GM04503 (cell line): ENCODE measurements around the gene ARSJ.

ENCODE experiments used
- DNase-seq: peaks from one replicate; pipeline ENCODE4 v3.0.0-alpha.2; 2012; ENCODE audit warnings: low read depth

The ARSJ gene

DNA sequence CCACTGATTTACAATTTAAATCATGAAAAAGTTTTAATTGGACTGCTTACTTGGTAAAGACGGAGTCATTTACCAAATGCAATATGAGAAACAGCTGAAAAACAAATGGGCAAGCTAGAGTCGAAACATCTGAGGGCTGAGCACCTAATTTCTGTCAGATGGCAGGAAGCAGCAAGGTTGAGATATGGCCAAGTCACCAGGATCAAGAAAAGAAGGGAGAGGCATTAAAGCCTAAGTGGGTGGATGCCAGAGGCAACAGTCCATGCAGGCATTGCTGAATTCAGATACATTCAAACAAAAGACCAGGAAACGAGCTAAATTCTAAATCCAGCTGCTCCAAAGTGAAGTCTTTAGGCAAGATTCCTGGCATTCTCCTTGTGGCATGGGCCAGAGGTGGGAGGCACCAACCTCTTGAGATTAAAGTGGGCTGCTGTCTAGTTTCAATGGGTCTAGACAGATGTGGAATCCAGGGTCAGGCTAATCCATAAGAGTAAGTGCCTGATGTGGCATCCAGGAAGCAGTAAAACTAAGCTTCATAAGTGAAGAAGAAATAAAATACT lies 8.0 kb upstream of the ARSJ start:
- DNase-seq: no peak

DNA sequence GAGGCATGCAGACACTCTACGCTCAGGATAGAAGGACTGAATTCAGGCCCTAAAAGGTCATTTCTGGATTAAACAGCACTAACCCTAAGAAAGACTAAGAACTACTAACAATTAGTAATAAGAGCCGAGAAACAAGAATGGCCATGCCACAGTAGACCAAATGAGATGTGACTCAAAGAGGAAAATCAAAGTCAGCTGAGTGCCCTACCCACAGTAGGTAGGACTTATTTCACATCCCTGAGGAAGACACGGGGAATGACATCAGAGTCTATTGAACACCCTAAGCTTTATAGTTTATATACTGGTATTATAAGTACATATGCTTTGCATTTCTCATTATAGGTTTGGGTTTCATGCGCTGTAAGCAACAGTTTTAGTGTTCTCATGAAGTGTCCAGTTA lies 2.7 kb upstream of the ARSJ start:
- DNase-seq: no peak

DNA sequence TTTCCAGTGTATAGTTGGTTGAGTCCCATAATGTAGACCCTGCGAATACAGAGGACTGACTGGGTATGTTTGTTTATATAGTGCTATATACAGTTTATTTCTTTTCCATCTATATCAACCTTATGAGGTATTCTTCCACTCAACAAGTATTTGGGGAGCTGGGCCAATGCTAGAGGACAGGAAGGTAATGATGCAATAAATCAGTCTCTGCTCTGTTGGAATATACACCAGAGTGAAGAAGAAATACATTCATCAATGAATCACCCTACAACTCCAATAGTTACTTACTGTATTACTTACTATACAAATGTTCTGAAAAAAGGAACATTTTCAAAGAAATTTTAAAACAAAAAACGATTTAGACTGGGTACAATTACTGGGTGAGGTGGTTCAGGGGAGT lies 2.1 kb upstream of the ARSJ start:
- no peak for DNase-seq

DNA sequence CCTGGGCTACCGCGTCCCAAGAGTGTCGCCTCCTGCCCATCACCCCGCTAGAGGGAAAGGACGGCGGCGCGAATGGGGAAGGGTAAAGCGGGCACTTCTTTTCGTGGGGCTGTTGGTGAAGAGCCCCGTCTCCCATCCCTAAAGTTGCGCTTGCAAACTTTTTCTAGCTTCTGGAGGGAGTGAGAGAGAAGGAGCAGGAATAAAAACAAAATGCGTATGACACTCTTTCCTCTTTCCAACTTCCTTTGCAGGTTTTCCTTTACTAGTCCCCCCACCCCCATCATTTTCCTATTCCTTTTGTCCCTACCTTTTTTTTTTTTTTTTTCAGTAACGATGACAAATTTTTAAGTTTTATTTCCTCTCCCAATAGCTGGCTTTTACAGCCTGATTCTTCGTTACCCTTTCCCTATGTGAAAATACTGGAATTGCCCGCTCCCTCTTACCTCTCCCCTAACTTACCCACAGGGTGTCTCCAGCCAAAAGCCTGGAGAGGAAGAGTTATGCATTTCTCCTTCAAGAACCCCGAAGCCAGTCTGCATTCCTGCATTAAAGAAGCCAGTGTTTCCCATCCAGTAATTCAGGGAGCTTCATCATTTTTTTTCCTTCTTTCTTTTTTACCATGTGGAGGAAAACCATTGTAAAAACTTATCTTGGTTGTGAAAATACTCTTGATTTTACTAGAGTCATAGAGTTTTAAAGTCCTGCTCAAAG lies 613 bp upstream of the ARSJ start:
- no peak for DNase-seq

DNA sequence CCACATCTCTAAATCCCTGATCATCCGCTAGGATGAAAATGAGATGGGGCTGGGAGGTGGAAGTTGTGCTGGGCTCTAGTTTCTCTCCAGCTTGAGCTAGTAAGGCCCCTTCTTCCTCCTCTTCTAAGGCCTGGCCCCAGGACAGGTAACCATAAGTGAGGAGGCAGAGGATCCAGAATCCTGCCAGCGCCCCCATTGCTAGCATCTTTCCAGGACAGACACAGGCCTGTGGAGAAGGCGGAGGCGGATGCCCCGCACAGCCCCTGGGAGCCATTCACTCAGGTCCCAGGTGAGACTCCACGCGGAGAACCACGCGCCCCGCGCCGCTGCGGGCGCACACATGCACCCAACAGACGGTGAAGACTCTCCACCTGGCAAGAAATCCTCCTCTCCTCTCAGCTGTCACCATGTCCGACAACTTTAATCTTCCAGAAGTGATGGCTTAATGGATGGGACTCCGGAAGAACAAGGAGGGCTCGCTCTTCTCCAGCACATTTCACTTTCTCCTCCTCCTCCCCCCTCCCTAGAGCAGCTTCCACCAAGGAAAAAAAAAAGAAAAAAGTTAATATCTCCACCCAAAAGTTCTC lies 793 bp downstream of the ARSJ start:
- DNase-seq: no peak

DNA sequence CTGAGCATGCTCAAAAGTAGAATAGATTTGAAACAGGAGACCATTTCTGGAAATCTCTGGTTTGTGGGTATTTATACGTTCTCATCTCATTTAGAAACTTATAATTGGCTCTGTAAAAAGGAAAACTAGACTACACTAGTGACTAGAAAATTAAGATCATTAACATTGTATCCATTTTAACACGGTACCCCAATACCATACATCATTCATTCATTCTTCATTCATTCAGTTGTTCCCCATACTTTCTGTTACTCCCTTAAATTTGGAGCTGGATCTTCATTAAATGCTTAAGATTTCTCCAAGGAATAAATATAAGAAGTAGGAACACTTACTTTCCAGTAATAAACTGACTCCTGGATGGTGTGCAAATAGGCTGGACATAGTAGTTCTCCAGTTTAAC lies 1.3 kb downstream of the ARSJ start:
- no peak for DNase-seq

DNA sequence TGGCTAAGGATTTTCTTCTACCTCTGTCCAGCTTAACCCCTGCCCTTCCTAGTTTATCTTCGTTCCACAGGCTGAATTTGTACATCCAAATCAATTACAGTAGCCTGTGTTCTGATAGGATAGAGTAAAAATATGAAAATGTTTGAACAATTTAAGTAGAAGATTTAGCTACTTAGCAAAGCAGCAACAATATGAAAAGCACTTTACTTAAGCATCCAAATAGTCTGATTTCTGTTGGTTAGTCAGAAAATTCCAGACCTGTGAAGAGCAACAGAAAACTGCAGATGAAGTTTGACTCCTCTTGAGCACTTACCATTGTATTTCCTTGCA lies 2.0 kb downstream of the ARSJ start:
- no peak for DNase-seq

DNA sequence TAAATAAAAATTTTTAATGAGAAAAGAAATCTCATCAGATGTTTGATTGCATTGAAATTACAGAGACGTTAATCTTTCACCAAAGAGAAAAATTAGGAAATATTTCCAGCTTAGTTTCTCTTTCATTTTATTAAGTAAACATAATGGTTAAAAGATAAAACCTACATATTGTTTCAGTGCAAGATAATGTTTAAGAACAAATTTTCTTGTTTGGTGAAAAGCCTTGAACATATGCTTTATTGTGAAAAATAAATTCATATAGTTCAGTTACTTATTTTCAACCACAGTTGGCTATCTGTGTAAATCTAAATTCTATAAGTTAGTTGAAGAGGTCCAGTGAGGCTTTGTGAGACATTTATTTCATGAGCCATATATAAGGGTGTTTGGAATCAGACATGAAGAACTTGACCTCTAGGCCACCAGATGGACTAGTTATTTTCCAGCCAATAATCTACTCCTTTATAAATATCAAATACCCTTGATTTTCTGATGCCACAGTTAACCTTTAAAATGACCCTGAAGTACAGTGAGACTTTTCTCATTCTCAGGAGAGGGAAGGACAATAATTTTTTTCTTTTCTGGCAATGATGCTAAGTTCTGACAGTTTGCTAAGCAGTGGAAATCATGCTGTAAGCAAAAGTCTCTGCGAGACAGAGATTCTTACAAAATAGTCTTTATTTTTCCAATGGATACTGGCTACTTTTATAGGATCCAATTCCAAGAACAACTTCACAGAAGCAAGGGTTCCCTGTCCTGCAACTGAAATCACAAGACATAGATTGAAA lies 2.5 kb downstream of the ARSJ start:
- DNase-seq: no peak

DNA sequence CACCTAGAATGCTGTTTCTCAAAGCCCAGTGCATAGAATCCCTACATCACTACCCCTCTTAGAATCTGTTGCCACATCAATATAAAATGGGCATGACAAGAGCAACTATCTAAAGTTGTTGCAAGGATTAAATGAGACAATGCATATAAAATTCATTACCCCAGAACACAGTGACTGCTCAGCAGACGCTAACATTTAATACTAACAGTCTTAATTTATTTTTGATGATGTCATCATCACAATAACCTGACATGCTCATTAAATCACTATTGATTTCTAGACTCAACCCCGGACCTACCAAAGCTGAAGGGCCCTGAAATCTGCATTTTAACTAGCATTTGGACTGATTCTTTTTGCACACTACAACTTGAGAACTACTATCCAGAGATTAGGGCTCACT lies 3.9 kb downstream of the ARSJ start:
- DNase-seq: no peak

DNA sequence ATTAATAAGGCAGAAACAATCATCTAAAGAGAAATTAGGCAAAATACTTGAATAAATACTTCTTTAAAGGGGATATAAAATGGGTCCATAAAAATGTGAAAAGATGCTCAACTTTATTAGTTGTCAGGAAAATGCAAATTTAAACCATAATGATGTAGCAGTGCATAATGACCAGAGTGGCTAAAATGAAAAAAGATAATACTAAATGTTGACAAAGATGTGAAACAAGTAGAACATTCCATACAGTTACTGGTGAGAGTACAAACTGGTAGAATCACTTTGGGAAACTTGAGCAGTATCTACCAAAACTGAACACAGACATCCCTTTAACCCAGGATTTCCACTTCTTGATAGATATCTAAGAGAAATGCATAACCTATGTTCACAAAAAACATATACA lies 5.0 kb downstream of the ARSJ start:
- DNase-seq: no peak

DNA sequence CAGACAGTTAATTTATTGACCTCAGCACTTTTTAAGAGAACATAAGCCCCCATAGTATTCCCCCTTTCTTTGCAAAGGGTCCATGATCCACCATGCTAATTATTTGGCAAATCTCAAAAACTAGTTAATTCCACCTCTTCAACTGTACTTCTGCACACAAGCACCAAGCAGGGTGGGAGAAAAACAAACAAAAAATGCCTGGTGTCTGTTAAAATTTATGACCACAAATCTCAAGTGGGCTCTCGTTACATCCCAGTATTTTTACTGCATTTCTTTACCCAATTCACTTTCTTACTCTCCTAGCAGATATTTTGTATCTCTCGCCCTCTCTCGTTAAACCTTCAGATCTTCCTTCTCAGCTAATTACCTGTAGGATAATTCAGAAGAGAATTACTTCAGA lies 6.1 kb downstream of the ARSJ start:
- no peak for DNase-seq

DNA sequence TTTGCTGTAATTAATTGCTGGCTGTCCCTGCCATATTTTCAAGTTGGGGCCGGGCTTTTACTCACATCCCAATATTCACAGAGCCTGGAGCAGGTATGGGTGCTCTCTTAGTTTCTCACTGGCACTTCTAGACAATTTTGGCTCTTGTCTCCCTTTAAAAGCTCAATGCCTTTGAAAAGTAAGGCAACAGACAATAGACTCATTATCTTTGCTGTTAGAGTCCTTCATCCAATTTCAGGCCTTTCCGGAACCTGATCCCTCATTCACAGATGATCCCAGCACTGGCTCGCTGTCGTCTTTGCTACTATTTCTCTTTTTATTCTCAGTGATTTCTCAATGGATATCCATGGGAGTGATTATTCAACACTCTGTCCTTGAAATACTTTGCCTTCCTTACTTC lies 6.7 kb downstream of the ARSJ start:
- no peak for DNase-seq

DNA sequence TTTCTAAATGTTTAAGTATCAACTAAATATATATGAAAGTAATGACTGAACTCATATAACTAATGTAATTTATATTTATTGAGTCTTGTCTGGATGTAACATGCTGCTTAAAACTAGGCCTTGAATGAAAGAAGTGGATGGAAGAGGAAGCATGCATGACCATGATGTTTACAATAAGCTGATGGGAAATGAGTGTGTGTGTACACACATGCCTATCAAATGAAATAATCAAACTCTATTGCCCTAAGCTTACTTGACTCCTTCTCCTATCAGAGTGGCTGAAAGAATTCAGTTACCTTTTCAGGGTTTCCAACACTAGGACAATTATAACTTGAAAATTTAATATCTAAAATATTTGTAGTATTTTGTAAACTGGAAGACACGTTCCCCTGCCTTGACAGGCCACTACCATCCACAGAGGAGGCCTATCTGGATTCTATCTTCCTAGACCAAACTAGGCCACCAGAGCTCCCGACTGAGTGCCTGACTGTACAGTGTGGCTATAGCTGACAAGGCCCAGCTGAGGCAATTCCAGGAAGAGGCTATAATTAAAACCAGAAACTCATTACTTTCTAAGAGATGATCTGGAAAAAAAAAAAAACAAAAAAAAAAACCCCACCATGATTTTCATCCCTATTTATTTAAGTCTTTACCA lies 7.6 kb downstream of the ARSJ start:
- no peak for DNase-seq

DNA sequence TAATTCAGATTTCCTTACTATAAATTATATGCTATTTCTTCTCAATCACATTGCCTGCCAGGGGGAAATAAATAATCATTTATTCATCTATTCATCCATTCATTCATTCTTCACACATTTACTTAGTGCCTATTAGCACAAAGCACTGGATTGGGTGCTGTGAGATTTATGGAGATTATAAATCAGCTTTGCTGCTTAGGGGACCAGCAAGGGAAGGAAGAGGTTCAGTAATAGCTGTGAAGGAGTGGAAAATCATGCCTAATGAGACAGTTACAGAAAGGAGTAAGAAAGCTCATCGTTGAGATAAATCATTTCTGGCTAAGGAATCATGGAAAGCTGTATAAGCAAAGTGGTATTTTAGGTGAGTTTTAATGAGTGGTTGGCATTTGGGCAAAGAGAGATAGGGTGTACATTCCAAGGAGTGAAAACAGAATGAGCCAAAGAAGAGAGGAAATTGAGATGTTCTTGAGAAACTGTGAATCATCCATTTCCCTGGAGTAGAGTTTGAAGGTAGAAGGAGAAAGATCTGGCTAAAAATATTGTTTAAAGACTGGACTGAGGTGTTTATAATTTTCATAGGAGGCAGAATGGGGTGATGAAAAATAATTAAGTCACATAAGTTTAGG lies 9.6 kb downstream of the ARSJ start:
- no peak for DNase-seq

DNA sequence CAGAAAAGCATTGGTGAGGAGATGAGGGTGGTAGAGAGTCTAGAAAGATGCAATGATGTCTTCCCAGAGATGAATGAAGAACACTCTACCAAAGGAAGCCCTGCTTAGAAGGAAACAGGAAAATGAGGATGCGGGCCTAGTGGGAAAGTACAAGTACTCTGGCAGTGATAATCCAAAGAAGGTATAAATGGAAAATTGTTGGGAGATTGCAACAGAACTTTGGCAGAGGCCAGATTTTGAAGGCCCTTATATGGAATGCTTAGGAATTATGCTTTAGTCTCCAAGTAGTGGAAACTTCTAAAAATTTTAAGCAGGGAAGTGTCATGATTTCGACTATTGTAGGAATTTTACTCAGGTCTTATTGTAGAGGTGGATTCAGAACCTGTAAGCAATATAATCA lies 11.0 kb downstream of the ARSJ start:
- no peak for DNase-seq

DNA sequence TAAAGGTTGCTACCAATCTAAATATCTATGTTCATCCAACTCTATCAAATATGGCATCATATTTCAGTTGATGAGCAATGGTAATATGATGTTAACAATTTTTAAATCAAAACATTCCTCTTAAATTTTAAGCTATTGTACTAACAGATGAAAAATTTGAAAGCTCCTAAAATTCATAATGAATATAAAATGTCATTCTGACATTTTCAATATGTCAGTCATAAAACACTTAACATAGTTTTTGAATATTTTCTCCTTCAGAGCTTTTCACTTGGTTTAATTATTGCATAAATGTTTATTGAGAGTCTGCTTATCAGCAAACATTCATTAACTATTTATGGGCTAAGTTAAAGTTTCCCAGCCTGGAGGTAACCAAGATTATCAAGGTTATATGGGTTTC lies 11.8 kb downstream of the ARSJ start:
- DNase-seq: no peak

DNA sequence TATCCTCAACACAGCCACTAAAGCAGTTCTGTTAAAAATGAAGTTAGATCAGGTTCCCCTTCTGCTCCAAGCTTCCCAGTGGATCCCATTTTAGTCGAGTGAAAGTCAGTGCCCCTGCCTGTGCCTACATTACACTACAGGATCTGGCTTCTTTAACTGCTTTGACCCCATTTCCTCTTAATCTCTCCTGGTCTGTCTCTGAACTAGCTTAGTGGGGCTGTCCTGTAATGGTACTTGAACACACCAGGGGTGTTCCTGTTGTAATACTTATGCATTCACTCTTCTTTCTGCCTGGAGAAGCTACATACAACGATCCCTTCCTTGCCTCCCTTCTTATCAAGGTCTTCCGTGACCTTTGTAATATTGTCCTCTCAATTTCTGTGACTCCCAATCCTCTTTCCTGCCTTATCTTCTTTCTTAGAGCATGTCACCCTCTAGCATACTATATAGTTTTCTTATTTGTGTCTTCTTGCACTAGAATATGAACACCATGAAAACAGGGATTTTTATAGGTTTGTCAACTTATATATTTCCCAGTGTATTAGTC lies 16.7 kb downstream of the ARSJ start:
- no peak for DNase-seq

DNA sequence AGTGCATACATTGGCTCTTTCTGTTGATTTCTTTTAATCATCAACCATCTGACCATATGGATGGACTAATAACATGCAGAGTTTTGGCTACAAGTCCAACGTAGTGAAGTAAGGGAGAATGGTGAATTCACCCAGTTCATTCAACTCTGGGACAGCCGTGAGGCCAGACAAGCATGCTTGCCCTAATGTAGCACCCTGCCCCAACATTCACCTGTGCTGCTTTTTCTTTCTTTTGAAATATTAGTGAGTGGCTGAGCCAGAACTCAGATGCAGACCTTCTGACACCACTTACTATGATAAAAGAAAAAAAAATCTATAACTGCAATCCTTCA lies 17.5 kb downstream of the ARSJ start:
- DNase-seq: no peak

DNA sequence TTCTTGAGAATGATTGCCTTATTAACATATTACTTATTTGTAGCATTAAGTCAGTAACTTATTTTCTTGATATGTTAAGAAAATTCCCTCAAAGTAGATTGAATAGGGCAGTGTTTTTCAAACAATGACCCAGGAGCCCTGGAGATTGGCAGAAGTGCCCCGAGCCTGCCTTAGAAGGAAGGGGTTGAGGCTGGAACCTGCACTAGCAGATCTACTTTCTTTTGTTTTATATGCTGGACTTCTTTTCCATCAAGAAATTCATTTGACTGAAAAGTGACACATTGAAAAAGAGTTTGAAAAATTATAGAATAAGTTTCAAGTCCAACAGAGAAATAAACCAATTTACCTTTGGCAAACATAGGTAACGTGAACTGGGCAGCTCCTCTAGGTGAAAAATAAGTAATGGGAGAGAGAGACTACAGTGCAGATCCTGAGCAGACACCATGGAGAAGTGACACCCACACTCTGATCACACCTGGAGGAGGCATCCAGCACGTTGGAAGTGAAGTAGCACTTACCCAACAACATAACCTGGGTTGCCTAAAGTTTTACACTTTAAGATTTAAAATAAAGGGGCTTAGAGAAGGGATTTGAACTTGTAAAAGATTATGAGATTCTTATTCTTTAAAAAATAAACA lies 18.6 kb downstream of the ARSJ start:
- no peak for DNase-seq

DNA sequence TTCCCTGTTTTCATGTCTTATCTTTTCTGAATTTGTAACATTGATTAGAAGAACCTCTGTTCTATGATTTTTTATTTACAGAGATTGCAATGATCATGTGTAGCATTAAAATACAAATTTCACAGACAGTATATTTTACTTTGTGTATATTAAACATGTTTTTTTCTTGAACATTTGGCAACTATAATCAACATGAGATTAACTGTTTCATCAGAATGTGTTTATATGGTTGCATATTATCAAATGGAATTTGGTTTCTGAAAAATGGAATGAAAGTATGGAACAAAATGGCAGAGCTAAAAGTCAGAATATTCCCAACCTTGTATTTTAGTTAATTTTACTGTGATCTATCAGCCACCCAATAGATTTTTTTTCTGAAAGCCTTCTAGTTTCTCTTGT lies 19.9 kb downstream of the ARSJ start:
- DNase-seq: no peak

DNA sequence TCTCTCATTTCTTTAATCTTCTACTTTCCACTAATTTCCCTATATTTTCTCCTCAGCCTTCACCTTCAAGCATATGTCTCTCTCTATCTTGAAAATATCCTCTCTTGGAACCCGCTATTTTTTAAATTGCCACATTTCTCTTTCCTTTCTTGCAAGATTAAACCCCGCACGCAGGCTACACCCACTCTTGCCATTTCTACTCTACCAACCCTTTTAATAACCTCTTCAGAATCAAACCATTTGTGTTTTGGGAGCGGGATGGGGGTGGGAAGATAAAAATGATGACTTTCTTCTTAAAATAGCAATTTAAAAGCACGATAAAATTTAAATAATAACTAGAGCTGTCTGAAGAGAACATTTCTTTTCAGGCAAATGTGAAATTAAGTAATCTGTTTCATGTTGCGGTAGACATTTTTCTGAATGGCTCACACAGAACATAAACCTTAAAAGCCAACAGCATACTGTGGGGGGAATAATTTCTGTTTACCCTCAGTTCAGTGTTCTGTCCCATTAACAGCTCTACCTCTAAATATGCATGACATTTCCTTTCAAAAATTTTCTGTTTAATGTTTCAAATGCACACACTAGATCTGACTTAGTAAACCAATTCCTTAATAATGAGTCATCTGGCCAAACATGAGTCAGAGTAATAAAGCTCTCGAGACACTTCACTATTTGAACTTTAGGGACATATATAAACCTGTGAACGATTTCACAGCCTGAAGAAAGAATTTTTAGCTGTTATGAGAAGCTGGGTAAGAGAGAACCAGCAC lies 20.5 kb downstream of the ARSJ start:
- peak; percentile 94 for DNase-seq
